Esophagus muscularis mucosa (tissue), 4 donors: ENCODE data around the gene MGLL. TPM values are rescaled to one million over a fixed set of nuclear protein-coding genes. Genes with fewer than 3 reads are reported as not detected.

Source experiments
- DNase-seq: peaks from one replicate; pipeline ENCODE4 v3.0.0-alpha.2; 2017; ENCODE audit errors: extremely low spot score
- H3K27ac ChIP-seq, 4 donors: fragments of 200-600 bp; sonication (generic); replicated peaks in 1 of 4; 1 replicate in 3 of 4; 2 replicates in 1 of 4; pipeline ENCODE4 v1.5.1; 2016 to 2019; ENCODE audit warnings: mild to moderate bottlenecking in 1 of 4
- H3K27me3 ChIP-seq, 4 donors: fragments of 200-600 bp; sonication (generic); one replicate each; pipeline versions ENCODE4 v1.5.1 to v1.6.0; 2016 to 2019
- H3K36me3 ChIP-seq, 4 donors: fragments of 200-600 bp; sonication (generic); one replicate each; pipeline ENCODE4 v1.5.1; 2016 to 2019
- H3K4me1 ChIP-seq, 4 donors: fragments of 200-600 bp; sonication (generic); one replicate each; pipeline ENCODE4 v1.5.1; 2016 to 2019
- H3K4me3 ChIP-seq, 4 donors: fragments of 200-600 bp; sonication (generic); 1 replicate in 2 of 4; 2 replicates in 2 of 4; pipeline ENCODE4 v1.5.1; 2016 to 2019; ENCODE audit warnings: mild to moderate bottlenecking in 4 of 4, moderate library complexity in 1 of 4
- H3K9me3 ChIP-seq, 4 donors: fragments of 200-600 bp; sonication (generic); 1 replicate in 3 of 4; 2 replicates in 1 of 4; pipeline ENCODE4 v1.5.1; 2016 to 2019
- CTCF ChIP-seq, 3 experiments: fragments of 200-600 bp in 2 of 3; fragments of 450-650 bp in 1 of 3; sonication (generic) in 2 of 3; IDR thresholded peaks; one replicate each; pipeline ENCODE4 v1.5.1; 2017 to 2019; ENCODE audit warnings: antibody characterized with exemption in 3 of 3, mild to moderate bottlenecking in 2 of 3, moderate library complexity in 1 of 3
- EP300 ChIP-seq: sonication (generic); formaldehyde crosslinking; IDR thresholded peaks from one replicate; pipeline ENCODE4 v1.6.1; 2017; ENCODE audit warnings: antibody characterized with exemption
- POLR2A ChIP-seq: fragments of 450-650 bp; IDR thresholded peaks from one replicate; pipeline ENCODE4 v1.6.1; 2017; ENCODE audit warnings: antibody characterized with exemption, moderate library complexity, mild to moderate bottlenecking, low read depth
- POLR2AphosphoS5 ChIP-seq, 2 donors: sonication (generic); formaldehyde crosslinking; IDR thresholded peaks; one replicate each; pipeline ENCODE4 v1.6.1; 2017; ENCODE audit warnings: antibody characterized with exemption in 2 of 2
- WGBS: methylation state at CpG from one replicate; pipeline ENCODE4 v1.1.5; 2018; 5-methylcytosine and 5-hydroxymethylcytosine counted together
- intact Hi-C: fragments of 100-400 bp; cut with DNase I; formaldehyde crosslinking; loops from one replicate; pipeline ENCODE4 v1.15.1; 2023
- total RNA-seq, 4 donors: library from RNA; depleted of rRNA; stranded (reverse); fragments of >200 nt; gene quantifications; one replicate each; pipeline versions ENCODE4 v1.1.0 to v1.2.1, GENCODE V29; 2016

Gene MGLL
- total RNA-seq, 4 donors from 2014 or later = 56.5 to 155 (median 80.7) TPM

GRCh38 chr3:127734181-127734720, 88.1 kb downstream of the MGLL start:
- intact Hi-C loops = no loop called here
- no peak for DNase-seq
- Histone ChIP-seq H3K36me3 (peaks cover 0 to 6% (median 0%) of the 10 kb centered on the region in 4 donors), H3K4me1 (peaks cover 74 to 84% (median 78%) of the 10 kb centered on the region in 4 donors), H3K27me3 (no peaks in the 10 kb centered on the region), H3K4me3 (no peak overlapping the region), H3K27ac (peak overlapping the region; percentile 24 to 64 (median 54)), H3K9me3 (no peaks in the 10 kb centered on the region)
- WGBS = 86% methylated on average over 12 of the region's 12 CpGs
- TF ChIP-seq POLR2A = no peak
- TF ChIP-seq EP300 = no peak
- TF ChIP-seq CTCF (IDR thresholded peaks at IDR 0.05) = no peak
- no peak for TF ChIP-seq POLR2AphosphoS5 (IDR thresholded peaks at IDR 0.05)

- intact Hi-C loops = no loop called here
- DNase-seq = no peak
- Histone ChIP-seq H3K9me3 (no peaks in the 10 kb centered on the region), H3K4me1 (peaks cover 69 to 81% (median 73%) of the 10 kb centered on the region in 4 donors), H3K4me3 (no peak overlapping the region), H3K27ac (peak overlapping the region in 1 of 4 donors; percentile 64), H3K36me3 (peaks cover 0 to 6% (median 0%) of the 10 kb centered on the region in 4 donors), H3K27me3 (no peaks in the 10 kb centered on the region)
- 88% methylated on average over 6 of the region's 10 CpGs for WGBS
- TF ChIP-seq EP300 (no peak), POLR2AphosphoS5 (IDR thresholded peaks at IDR 0.05) (no peak), CTCF (IDR thresholded peaks at IDR 0.05) (no peak), POLR2A (no peak)
Measured at GRCh38 chr3:127733781-127734180, 88.5 kb downstream of the MGLL start.

DNA sequence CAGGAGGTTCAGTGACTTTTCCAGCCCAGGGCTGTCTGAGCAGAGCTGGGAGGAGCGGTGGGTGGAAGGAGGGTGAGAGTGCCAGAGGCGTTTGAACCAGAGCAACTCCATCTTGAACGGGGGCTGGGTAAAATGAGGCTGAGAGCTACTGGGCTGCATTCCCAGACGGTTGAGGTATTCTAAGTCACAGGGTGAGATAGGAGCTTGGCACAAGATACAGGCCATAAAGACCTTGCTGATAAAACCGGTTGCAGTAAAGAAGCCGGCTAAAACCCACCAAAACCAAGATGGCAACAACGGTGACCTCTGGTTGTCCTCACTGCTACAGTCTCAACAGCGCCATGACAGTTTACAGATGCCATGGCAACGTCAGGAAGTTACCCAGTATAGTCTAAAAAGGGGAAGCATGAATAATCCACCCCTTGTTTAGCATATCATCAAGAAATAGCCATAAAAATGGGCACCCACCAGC, 89.4 kb downstream of the MGLL start:
- 79% methylated on average over 9 of the region's 9 CpGs for WGBS
- Histone ChIP-seq H3K9me3 (no peaks in the 10 kb centered on the region), H3K36me3 (peaks cover 0 to 6% (median 0%) of the 10 kb centered on the region in 4 donors), H3K27ac (no peak overlapping the region), H3K4me1 (peaks cover 61 to 73% (median 64%) of the 10 kb centered on the region in 4 donors), H3K4me3 (no peak overlapping the region), H3K27me3 (no peaks in the 10 kb centered on the region)
- intact Hi-C loops = no loop called here
- no peak for DNase-seq
- TF ChIP-seq CTCF (IDR thresholded peaks at IDR 0.05) (no peak), EP300 (no peak), POLR2A (no peak), POLR2AphosphoS5 (IDR thresholded peaks at IDR 0.05) (no peak)

GRCh38 chr3:127732303-127732702, 90.0 kb downstream of the MGLL start:
- 95% methylated on average over 3 of the region's 4 CpGs for WGBS
- H3K27ac ChIP-seq = no peak overlapping the region
- no peak overlapping the region for H3K4me3 ChIP-seq
- DNase-seq = no peak
- intact Hi-C loops = no loop called here
- no peaks in the 10 kb centered on the region for H3K9me3 ChIP-seq
- TF ChIP-seq POLR2A = no peak
- no peak for TF ChIP-seq POLR2AphosphoS5 (IDR thresholded peaks at IDR 0.05)
- no peak for TF ChIP-seq EP300
- no peak for TF ChIP-seq CTCF (IDR thresholded peaks at IDR 0.05)
- peaks cover 55 to 68% (median 59%) of the 10 kb centered on the region in 4 donors for H3K4me1 ChIP-seq
- H3K27me3 ChIP-seq = no peaks in the 10 kb centered on the region
- peaks cover 0 to 6% (median 0%) of the 10 kb centered on the region in 4 donors for H3K36me3 ChIP-seq
